Kidney (tissue), 14 donors: Measurements from ENCODE around the gene XYLT2. TPM values are rescaled to one million over a fixed set of nuclear protein-coding genes. Genes with fewer than 3 reads are reported as not detected.
"Not testable (repeated sequence)": the region's sequence is repeated elsewhere in the genome, so short reads cannot be mapped to it uniquely, and the experiment has no call there.

Experiments used
- DNase-seq, 5 donors: peaks; one replicate each; pipeline ENCODE4 v3.0.0-alpha.2; 2013 to 2020
- FAIRE-seq: peaks from 2 replicates; lab custom pipeline; 2012; peaks lifted over from hg19 to GRCh38; lab: Jason Lieb, UNC
- H3K27ac ChIP-seq, 2 donors: one replicate each; pipeline ENCODE4 v1.7.0; 2013; ENCODE audit warnings: low read depth in 2 of 2, low read length in 2 of 2, inconsistent platforms in 1 of 2
- H3K27me3 ChIP-seq: one replicate; pipeline ENCODE4 v1.7.1; 2013; ENCODE audit warnings: low read length, inconsistent platforms; ENCODE audit not compliant: control insufficient read depth, insufficient read depth
- H3K36me3 ChIP-seq, 3 donors: one replicate each; pipeline versions ENCODE4 v1.7.0 to v1.7.1; 2013; ENCODE audit warnings: low read length in 3 of 3, control low read depth in 1 of 3, inconsistent platforms in 1 of 3; ENCODE audit not compliant: insufficient read depth in 3 of 3, control insufficient read depth in 2 of 3
- H3K4me1 ChIP-seq, 3 donors: one replicate each; pipeline versions ENCODE4 v1.7.0 to v1.7.1; 2013; ENCODE audit warnings: low read length in 3 of 3, inconsistent platforms in 1 of 3, low read depth in 1 of 3; ENCODE audit not compliant: control insufficient read depth in 2 of 3, insufficient read depth in 2 of 3
- H3K4me3 ChIP-seq, 3 donors: one replicate each; pipeline versions ENCODE4 v1.7.0 to v1.8.1; 2013; ENCODE audit warnings: low read length in 3 of 3, control low read depth in 1 of 3, inconsistent platforms in 1 of 3
- H3K9ac ChIP-seq, 3 donors: one replicate each; pipeline versions ENCODE4 v1.7.0 to v1.7.1; 2013; ENCODE audit warnings: low read length in 3 of 3, control low read depth in 1 of 3, inconsistent platforms in 1 of 3
- H3K9me3 ChIP-seq, 3 donors: one replicate each; pipeline versions ENCODE4 v1.7.0 to v1.7.1; 2013; ENCODE audit warnings: low read length in 3 of 3, control low read depth in 1 of 3, inconsistent platforms in 1 of 3; ENCODE audit not compliant: control insufficient read depth in 2 of 3, insufficient read depth in 1 of 3
- intact Hi-C: fragments of 100-400 bp; cut with DNase I; formaldehyde crosslinking; loops from one replicate; pipeline ENCODE4 v1.11.1; 2022
- polyA plus RNA-seq: library from polyadenylated mRNA; stranded (reverse); fragments of 350-450 nt; fragmentation: Illumina TruSeq; extraction: RNeasy Lipid Tissue Mini Kit (QIAGEN cat#74804); gene quantifications from one replicate; pipeline ENCODE4 v1.2.3, GENCODE V29; 2014; ENCODE audit warnings: low read depth, low replicate concordance; ENCODE audit not compliant: insufficient read depth
- total RNA-seq: library from RNA; stranded (reverse); fragmentation: NEBNext Ultra II Directional; extraction: Animal tissue kit (Norgen Biotek cat#: 25700); gene quantifications from one replicate; pipeline ENCODE4 v1.2.1, GENCODE V29; 2021
- TF ChIP-seq, protein P1 (sequence below): IDR thresholded peaks from 3 replicates; pipeline ENCODE4 v1.5.1; 2012; ENCODE audit warnings: mild to moderate bottlenecking, moderate library complexity, borderline replicate concordance; ENCODE audit not compliant: insufficient read depth; ENCODE audit errors: extremely low read depth
- donor health status: control.
- donor health status: control.
- donor health status: control.
- donor health status: control.
- donor health status: control.
- donor health status: DM: yes; HTN: yes; CAD: no.
- donor health status: Normal renal cell carcinoma (clear cell type).

Gene XYLT2
- total and polyA plus RNA-seq, 2 donors from 2014 or later, result 21.2 to 30.0 TPM

DNA sequence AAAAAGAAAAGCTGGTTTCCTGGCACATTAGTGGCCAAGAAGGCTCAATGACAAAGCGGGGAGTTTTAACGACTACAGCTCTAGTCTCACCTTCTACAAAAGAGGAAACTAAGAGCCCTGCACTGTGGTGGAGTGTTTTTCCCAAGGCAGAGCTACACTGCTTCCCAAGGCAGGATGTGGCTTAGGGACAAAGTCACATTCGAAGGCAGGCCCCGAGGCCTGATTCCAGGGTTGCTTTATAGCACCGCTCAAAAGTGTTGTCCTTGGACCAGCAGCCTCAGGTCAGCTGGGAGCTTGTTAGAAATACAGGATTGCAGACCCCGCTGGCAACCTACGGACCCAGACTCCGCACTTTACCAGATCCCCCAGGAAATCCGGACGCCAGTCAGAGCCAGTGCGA, 47.9 kb upstream of the XYLT2 start:
- intact Hi-C loops, result loop anchor here (10.0 kb wide), 1 partner anchor 203 kb away; the partner anchor contains the start of gene PDK2

DNA sequence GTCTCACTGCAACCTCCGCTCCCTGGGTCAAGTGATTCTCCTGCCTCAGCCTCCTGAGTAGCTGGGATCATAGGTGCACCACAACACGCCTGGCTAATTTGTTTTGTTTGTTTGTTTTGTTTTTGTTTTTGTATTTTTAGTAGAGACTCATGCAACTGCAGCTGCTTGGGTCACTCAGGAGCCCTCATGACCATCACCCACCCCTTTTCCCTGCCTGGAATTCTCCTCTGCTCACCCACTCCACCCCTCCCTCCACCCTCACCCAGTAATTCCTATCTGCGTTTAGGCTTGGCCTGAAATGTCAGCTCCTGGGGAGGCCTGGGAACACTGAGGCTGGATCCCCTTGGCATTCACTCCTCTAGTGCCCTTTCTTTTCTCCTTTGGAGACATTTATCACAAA, 46.1 kb upstream of the XYLT2 start:
- intact Hi-C loops, result loop anchor here (10.0 kb wide), 1 partner anchor 205 kb away; the partner anchor contains the start of gene PDK2
- TF ChIP-seq, protein P1, sequence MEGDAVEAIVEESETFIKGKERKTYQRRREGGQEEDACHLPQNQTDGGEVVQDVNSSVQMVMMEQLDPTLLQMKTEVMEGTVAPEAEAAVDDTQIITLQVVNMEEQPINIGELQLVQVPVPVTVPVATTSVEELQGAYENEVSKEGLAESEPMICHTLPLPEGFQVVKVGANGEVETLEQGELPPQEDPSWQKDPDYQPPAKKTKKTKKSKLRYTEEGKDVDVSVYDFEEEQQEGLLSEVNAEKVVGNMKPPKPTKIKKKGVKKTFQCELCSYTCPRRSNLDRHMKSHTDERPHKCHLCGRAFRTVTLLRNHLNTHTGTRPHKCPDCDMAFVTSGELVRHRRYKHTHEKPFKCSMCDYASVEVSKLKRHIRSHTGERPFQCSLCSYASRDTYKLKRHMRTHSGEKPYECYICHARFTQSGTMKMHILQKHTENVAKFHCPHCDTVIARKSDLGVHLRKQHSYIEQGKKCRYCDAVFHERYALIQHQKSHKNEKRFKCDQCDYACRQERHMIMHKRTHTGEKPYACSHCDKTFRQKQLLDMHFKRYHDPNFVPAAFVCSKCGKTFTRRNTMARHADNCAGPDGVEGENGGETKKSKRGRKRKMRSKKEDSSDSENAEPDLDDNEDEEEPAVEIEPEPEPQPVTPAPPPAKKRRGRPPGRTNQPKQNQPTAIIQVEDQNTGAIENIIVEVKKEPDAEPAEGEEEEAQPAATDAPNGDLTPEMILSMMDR, result no peak
- H3K9ac ChIP-seq, result no peak overlapping the region

More for the DNA sequence above, 47.9 kb upstream of the XYLT2 start:
- no peak overlapping the region for H3K9ac ChIP-seq
- no peak overlapping the region for H3K27ac ChIP-seq
- DNase-seq, result peak in 1 of 5 donors; percentile 27
- FAIRE-seq, result no peak
- H3K4me1 ChIP-seq, result no peaks in the 10 kb centered on the region
- no peaks in the 10 kb centered on the region for H3K9me3 ChIP-seq
- H3K4me3 ChIP-seq, result no peak overlapping the region
- no peaks in the 10 kb centered on the region for H3K27me3 ChIP-seq
- H3K36me3 ChIP-seq, result no peaks in the 10 kb centered on the region
- TF ChIP-seq, protein P1, result no peak

DNA sequence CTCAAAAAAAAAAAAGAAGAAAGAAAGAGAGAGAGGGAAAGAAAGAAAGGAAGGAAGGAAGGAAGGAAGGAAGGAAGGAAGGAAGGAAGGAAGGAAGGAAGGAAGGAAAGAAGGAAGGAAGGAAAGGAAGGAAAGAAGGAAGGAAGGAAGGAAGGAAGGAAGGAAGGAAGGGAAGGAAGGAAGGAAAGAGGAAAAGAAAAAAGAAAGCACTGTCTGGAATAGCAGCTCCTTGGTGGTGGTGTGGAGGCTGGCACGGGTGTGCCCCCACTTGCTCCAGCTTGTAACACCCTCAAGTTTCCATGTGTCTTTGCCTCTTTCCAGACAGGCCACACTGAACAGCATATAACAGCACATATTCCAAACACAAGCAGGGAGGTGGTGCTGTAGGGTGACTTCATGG, 45.1 kb upstream of the XYLT2 start:
- H3K4me3 ChIP-seq, DNase-seq, H3K9me3 ChIP-seq, H3K9ac ChIP-seq, H3K27ac ChIP-seq, H3K36me3 ChIP-seq, intact Hi-C loops, FAIRE-seq, H3K4me1 ChIP-seq, H3K27me3 ChIP-seq: not testable (repeated sequence)

More for the DNA sequence above, 46.1 kb upstream of the XYLT2 start:
- Histone ChIP-seq H3K36me3 (no peaks in the 10 kb centered on the region), H3K4me3 (no peak overlapping the region), H3K4me1 (no peaks in the 10 kb centered on the region), H3K27me3 (no peaks in the 10 kb centered on the region), H3K27ac (no peak overlapping the region), H3K9me3 (no peaks in the 10 kb centered on the region)
- no peak for DNase-seq
- no peak for FAIRE-seq

DNA sequence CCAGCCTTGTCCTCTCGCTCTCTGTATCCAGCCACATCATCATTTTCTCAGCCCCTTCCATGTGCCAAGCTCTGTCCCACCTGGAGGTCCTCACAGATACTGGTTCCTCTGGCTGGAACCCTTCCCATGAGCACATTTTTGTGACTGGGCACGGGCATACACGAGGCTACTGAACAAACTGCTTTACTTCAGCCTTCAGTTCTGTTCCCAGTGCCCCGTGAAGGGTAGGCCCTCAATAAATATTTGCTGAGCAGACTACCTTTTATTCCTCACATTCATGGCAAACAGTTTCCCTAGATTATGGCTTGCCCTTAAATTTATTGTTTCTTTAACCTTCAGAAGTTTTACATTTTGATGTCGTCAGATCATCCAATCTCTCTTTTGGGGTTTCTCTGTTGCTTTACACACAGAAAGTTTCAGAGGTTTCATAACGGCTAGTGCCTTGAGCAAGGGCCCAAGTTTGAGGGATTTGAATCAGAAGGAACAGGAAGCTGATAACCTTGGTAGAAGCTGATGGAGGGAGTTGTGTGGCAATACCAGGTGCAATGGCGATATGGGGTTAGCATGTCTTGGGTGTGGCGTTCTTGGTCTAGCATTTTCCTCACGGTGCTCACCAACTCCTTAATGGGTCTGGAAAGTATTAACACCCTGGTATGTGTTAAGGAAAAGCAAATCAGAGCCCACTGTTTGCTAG, 43.9 kb upstream of the XYLT2 start:
- H3K9ac ChIP-seq, result no peak overlapping the region
- H3K27ac ChIP-seq, result no peak overlapping the region
- no peaks in the 10 kb centered on the region for H3K27me3 ChIP-seq
- no peak for DNase-seq
- FAIRE-seq, result no peak
- H3K4me1 ChIP-seq, result no peaks in the 10 kb centered on the region
- TF ChIP-seq, protein P1, result no peak
- no peaks in the 10 kb centered on the region for H3K9me3 ChIP-seq
- no peaks in the 10 kb centered on the region for H3K36me3 ChIP-seq
- intact Hi-C loops, result no loop called here
- H3K4me3 ChIP-seq, result no peak overlapping the region
